ENCODE results near the gene PKD1.
"Not testable (repeated sequence)": the region's sequence is repeated elsewhere in the genome, so short reads cannot be mapped to it uniquely, and the experiment has no call there.

Gene PKD1

DNA sequence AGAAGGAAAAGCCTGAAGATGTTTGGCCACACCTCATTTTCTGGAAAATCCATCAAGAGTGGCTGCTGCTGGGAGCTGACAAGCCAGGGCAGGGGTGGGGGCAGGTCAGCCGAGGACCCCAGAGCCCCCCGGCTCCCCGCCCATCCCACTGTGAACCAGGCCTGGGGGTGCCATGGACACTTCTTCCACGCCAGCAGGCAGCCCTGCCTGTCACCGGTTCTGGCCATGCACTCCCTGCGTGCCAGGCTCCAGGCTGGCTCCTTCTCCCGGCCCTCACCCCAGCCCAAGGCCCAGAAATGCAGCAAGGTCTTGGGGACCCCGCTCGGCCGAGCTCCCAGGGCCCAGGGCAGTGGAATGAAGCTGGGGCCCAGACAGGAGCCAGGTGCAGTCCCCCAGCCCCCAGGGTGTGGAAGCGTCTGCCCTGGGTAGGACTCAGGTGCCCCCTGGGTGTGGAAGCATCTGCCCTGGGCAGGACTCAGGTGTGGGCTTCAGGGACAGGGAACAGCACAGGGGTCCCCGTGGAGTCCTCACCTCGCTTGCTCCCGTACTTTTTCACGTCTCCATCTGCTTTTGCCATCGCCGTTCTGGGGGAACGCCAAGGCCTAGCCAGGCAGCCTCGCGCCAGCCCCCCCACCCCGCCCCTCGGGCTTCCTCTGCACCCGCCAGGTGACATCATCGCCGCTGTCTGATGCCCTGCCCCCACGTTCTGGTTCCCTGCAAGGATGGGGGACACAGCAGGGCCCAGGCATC is 12.6 kb downstream of the PKD1 start:
- not testable (repeated sequence) for DNase-seq

DNA sequence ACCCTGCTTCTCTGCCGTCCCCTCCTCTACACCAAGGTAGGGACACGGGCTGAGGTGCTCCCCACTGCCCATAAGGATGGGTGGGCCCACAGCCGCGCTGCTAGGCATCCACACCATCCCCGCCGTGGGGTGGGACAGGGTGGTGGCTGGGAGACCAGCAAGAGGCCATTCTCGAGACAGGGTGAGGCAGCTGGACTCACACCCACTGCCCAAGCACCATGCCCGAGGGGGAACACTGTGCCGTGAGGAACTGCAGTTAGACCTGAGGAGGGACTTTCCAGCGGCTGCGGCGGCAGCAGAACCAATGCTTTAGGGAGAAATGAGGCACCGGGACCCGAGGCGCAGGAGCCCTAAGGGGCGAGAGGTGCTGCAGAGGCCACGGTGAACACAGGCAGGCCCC is 13.3 kb downstream of the PKD1 start:
- no peak for DNase-seq

DNA sequence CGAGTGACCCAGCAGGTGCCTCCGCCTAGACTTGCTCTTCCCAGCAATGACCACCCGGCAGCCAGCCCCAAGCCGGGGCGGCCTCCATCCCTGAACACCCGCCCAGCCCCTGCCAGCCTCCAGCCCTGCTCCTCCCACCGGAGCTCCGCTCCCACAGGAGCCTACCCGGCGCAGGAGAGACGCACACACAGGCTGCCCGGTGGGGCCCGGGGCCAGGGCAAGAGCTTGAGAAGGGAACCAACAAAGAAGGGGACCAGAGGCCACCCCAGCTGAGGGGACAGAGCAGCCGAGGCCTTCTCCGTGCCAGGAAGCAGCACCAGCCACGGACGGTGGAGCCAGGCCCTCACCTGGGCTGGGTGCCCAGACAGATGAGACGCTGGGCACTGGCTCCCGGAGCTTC is 13.8 kb downstream of the PKD1 start:
- no peak for DNase-seq

DNA sequence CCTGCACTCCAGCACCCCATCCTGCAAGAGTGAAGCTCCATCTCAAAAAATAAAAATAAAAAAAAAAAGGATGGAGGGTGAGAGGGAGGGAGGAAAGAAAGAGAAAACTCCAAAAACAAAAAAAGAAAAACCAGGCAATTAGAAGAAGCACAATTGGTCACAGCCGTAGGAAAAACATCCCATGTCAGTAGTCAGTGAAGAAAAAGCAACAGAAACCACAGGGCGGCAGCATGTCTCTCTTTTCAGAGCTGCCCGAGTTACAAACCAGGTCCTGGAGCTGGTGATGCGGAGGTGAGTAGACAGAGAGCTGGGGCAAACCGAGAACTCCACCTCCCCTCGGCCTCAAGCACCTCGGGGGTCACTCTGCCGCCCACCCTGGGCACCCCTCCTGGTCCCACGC is 14.4 kb downstream of the PKD1 start:
- DNase-seq = peak; percentile 52

DNA sequence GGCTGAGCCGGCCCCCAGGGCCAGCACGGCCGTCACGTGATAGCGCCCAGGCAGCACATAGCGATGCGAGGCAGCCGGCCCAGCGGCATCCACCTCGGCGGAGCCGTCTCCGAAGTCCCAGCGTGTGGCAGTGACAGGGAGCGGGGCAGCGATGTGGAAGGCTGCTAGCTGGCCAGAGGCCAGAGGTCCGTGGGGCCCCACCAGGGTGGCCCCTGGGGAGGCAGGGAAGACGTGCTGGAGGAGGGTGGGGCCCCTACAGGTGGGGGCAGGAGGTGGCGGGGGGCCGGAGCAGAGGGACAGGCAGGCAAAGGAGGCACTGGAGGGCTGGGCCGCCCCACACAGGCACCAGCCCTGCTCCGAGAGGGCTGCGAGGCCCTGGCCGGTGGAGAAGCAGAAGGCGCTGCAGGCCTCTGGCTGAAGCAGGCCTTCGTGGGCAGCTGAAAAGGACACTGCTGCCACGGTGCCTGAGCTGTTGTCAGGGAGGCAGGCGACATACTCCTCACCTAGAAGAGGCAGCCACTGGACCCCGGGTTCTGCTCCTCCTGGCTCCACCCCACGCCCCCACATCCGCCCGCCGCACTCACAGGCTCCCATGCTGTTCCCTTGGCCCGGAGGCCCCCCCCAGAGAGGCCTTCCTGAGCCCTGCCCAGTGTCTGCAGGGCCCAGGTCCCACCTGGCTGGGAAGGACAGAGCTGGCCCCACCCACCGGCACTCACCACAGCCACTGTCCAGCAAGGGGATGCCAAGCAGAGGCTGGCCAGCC is 17.6 kb downstream of the PKD1 start:
- DNase-seq = not testable (repeated sequence)

DNA sequence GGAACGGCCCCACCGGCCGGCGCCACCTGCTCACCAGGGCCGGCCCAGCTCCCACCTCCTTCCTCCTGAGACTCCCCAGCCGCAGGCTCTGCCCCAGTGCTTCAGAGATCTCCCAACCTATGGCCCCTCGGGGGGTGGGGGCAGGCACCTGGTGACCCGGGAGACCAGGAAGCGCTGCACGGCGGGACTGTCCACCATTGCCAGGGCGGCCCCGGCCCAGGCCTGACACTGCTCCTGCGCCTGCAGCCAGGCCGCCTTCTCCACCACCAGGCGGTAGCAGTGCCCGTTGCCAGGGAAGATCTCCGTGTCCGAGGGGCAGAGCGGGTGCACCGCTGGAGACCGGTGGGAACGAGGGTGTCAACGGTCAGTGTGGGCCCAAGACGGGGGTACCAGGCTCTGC is 18.4 kb downstream of the PKD1 start:
- not testable (repeated sequence) for DNase-seq

DNA sequence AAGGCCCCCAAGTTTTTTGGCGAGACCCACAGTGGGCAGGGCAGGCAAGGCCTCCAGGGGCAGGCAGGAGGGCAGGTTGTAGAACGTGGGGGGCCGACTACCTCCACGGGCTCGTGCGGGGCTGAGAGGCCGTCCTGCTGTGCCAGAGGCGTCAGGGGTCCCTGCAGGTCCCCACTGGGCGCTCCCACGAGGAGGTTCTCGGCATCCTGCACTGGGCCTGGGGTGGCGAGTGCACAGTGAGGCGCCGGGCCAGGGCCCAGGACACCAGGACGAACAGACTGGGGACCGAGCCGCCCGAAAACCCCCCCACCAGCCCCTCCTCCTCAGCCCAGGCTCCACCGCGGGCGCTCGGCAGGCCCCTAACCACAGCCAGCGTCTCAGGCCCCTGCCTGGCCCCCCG is 19.3 kb downstream of the PKD1 start:
- not testable (repeated sequence) for DNase-seq

DNA sequence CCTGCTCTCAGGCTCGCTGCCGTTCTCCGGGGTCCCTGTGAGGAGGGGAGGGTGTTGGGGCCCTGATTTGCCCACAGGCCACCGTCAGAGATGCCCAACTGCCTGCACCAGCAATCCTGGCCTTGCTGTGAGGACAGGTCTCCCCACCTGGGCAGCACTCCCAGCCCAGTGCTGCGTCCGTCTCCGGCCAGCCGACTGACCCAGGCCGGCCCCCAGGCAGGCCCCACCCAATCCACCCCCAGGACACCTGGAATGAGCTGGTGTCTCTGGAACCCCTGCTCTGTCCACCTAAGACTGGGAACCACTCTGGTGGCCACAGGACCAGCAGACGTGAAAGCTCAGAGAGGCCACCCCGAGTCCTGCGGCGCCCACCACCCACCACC is 20.1 kb downstream of the PKD1 start:
- no peak for DNase-seq

DNA sequence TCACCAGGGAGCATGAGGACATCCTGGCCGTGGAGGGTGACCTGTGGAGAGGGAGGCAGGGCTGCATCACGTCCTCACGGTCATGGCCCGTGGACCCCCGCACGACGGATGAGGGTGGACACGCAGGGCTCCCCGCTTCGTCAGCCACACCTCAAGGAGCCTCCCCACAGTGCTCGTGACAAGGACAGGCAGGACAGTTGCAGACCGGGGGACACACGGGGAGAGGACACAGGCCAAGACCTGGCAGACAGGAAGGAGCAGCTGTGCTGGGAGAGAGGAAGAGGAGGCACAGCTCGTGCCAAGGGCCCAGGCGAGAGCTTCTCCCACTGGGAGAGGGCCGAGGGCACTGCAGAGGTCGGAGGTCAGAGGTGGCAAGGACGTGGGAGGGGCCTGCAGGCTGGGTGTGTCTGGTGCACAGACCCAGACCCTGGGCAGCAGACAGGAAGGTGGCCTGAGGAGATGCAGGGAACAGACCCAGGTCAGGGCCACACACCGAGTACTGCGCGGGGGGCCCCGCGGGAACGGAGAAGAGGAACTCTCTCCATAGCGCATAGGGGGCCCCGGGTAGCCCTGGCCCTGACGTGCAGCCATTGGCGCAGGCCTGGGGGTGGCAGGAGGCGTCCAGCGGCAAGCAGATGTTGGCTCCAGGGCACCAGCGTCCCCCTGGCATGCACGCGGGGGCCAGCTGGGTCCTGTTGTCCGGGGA is 20.7 kb downstream of the PKD1 start:
- DNase-seq = not testable (repeated sequence)

DNA sequence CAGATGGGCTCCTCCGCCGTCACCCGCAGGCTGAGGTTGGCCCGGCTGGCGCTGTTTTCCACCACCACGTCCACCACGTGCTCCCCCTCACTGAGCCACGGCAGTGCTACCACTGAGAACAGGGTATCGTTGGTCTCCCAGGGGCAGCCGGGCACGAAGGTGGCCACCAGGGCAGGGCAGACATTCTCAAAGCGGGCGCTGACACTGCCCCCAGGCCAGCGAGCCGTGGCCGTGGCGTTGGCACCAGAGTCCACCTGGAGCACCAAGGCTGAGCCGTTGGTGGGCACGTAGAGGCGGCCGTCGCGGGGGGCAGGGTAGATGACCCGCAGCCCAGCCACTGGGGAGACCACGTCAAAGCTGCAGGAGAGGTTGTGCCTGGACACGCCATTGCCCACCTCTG is 21.5 kb downstream of the PKD1 start:
- not testable (repeated sequence) for DNase-seq

DNA sequence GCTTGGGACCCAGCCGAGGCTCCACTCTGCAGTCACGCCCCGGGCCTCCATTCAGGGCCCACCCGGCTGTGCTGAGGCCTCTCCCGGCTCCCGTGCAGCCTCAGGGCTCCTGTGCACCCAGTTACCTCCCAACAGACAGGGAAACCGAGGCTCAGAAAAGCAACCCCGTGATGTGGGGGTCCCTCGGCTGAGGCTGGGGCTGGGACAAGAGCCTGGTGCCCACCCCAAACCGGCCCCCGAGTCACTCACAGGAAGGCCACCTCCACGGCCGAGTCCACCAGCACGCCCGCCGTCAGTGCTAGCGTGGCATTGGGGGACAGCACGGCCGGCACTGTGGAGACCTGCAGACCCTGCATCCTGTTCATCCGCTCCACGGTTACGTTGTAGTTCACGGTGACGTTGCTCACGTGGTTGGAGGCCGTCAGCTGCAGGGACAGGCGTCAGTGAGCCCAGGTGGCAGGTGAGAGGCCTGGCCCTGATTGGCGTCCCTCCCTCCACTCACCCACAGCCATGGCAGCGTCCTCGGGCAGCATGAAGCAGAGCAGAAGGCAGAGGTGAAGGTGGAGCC is 23.1 kb downstream of the PKD1 start:
- DNase-seq = not testable (repeated sequence)

DNA sequence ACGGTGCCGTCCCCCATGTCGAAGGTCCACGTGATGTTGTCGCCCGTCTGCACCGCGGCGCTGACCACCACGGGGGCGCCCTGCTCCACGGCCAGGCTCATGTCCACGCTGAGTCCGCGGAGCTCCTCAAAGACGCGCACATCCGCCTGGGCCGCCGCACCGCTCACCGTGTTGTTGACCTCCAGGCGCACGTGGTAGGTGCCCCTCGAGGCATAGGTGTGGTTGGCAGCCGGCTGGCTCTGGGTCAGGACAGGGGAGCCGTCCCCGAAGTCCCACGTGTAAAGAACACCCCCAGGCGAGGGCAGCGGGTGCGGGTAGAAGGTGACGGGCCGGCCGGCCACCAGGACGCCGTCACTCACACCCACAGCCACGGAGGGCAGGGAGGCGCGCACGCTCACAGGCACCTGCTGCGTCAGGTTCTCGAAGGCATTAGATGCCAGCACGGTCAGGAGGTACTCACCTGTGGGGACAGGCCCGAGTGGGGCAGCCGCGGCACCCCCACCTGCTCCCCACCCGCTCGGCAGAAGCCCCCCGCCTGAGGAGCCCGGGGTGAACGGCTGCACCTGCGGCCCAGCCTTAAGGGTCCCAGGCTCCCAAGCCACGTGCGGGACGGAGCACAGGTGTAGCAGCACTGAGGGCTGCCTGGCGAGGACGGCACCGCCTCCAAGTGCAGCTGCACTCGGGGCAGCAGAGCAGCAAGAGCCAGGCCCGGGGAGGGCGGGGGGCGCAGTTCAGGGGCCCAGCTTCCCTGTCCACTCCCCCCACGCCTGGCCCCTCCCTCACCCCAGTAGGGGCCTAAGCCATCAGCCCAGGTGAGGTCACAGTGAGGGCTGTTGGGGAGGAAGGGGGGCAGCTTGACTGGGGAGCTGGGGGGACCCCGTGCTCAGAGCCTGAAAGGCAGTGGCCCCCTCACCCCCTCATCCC is 24.0 kb downstream of the PKD1 start:
- DNase-seq = not testable (repeated sequence)

DNA sequence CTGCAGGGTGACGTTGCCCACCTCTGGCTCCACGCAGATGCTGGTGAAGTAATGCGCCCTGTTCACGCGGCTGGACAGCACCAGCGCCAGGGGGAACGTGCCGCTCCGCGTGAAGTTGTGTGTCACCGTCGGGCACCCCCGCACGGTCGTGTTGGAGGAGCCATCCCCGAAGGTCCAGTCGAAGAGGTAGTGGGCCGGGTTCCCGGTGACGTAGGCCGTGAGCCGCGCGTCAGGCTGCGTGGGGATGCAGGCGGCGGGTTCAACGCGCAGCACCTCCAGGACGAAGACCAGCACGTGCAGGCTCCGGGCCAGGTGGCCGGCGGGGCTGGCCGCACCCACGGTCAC is 24.7 kb downstream of the PKD1 start:
- not testable (repeated sequence) for DNase-seq

DNA sequence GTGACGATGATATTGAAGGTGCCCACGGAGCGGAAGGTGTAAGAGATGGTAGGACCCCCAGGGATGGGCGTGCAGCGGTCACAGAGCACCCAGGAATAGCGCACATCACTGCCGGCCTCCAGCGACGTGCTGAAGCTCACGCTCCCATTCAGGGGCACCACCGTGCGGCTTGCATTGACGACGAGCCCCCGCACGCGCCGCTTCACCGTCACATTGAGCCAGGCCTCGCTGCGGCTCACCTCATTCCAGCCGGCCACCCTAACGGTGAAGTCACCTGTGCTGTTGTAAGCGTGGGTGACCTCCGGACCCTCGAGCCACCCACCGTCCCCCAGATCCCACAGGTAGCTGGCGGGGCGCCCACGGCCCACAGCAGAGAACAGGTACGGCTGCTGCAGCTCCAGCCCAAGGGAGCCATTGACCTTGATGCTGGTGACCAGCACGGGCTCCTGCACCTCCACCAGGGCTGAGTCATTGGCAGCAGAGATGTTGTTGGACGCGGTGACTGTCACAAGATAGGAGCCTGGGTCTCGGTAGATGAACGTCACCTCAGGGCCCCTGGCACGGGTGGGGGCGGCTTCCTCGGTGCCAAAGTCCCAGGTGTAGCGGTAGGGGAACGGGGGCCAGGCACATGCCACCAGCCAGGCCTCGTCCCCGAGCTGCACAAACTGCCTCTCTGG is 25.2 kb downstream of the PKD1 start:
- not testable (repeated sequence) for DNase-seq

DNA sequence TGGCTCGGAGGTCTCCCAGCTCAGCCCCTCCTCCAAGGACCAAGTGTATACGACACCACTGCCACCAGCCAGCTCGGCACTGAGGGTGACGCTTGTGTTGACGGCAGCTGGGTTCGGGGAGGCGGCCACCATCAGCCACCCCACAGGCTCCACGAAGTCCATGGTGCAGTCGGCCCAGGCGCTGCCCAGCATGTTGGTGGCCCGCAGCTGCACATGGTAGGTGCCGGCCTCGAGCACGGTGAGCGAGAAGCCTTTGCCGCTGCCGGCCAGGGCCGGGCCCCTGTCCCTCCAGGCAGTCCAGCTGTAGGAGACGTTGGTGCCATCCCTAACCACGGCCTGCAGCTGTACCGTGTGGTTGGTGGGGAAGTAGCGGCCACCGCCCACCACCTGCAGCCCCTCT is 25.8 kb downstream of the PKD1 start:
- not testable (repeated sequence) for DNase-seq

DNA sequence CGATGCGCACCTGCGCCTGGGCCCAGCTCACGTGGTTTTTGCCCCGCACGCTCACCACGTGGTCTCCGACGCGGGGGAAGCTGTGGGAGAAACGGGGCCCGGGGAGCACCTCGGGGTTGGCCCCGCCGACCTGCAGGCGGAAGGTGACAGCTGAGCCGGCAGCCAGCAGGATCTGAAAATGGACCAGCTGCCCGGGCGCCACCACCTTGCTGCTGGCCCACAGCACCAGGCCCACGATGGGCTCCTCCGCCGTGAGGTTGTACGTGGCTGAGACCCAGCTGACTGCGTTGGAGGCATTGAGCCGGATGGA is 26.5 kb downstream of the PKD1 start:
- DNase-seq = not testable (repeated sequence)

DNA sequence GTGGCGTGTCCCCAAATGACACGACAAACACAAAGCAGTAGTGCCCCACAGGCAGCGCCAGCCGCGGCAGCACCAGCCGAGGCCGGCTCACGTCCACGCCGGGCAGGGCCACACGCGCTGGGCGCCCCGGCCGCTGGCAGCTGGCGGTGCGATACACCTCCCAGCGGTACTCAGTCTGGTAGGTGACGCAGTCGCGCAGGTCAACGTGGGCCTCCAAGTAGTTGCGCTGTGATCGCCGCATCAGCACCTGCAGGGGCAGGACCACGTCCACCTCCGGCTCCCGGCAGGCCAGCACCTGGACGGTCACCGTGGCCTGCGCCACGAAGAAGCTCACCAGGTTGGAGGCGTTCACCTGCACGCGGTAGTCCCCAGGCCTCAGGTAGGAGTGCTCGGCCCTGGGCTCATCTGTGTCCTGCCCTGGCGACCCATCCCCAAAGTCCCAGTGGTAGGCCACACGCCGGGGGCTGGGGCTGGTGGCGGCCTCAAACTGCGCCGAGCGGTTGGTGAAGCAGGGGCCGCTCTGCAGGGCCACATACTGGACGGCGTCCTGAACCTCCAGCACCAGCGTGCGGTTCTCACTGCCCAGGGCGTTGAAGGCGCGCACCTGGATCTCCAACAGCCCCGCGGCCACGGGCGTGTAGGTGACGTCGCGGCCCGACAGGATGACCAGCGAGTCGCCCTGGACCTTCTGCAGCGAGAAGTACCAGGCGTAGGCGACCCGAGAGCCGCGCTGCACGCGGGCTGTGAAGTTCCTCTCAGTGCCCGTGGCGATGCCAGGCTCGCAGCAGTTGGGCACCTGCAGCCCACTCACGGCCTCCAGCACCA is 27.0 kb downstream of the PKD1 start:
- not testable (repeated sequence) for DNase-seq

DNA sequence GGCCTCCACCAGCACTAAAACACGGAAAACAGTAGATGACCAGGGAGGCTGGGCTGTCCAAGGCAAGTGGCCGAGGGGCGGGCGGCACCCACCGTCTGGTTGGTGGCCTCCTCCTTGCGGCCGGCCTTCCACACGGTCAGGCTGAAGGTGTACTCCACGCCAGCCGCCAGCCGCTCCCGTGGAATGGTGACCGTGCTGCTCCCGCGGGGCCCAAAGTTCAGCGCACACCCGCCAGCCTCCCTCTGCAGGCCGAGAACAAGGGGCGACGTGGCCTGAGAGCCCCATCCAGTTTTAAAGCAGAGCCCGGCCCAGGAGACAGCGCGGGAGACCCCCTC is 27.9 kb downstream of the PKD1 start:
- not testable (repeated sequence) for DNase-seq

DNA sequence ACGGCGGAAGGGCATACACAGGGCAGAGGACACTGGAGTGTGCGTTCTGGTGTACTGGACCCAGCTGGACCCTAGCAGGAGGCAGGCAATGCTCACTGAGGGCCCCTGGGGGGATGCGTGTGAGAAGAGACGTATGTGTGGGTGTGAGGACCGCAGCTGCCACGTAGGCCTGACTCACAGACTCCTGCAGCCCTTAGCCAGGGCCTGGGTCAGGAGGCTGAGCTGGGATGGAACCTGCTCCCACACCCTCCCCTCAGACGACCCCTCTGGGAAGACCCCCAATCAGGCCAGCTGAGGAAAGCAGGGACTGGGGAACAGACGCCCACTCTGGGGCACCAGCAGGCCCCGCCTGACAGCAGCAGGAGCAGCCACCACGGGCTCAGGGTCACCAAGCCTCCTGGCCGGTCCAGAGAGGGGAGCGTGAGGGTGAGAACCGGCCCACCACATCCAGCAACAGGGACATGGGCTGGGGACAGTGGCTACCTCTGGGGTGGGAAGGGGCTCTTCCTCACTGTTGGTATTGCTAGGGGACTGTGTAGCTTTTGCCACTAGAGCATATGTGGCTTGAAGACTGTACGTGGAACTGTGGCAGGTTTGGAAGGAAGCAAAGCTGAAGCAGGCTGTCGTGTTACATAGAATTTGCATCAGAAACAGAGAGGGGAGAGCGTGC is 28.4 kb downstream of the PKD1 start:
- not testable (repeated sequence) for DNase-seq

DNA sequence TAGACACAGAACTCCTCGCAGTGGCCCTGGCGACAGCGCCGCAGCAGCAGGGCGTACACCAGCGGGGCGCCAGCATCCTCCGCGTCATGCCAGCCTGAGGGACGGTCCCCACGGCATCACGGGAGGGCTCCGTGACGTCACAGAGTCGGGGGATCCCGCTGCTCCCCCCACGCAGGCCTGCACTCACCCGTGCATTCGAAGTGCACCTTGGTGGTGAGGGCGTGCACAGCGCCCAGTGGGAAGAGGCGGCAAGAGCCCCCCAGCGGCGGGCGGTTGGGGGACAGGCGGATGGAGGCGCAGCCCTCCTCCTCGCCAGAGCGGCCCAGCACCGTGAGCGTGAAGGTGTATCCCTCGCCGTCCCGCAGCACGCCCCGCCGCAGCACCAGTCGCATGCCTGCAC is 29.5 kb downstream of the PKD1 start:
- DNase-seq = not testable (repeated sequence)

DNA sequence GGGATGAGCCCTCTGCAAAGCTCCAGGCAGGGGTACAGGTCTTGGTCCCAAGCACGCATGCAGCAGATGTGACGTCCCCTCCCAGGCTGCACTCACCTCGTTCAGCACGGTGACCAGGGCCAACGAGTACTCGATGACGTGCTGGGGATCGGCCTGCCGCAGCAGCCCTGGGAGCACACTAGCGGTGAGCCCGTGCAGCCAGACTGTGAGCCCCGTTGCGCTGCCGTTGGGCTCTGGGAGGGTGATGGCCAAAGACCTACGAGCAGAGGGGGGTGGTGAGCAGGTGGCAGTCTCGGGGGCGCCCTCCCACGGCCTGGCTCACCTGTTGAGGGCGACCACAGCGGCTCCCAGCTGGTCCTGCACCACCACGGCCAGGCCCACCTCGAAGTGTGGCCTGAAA is 29.9 kb downstream of the PKD1 start:
- DNase-seq = not testable (repeated sequence)

All from CD4-positive, alpha-beta T cell treated with Interleukin-17A for 1 hour (primary cell).